WTC11 (cell line): ENCODE results near the gene CST8. TPM values are rescaled to one million over a fixed set of nuclear protein-coding genes. Genes with fewer than 3 reads are reported as not detected.

Experiments
- ATAC-seq: fragments of 200-7000 bp; cut with Tn5 transposase; 2 replicates; pipeline ENCODE4 v1.10.0; 2021; ENCODE audit warnings: mild to moderate bottlenecking, moderate library complexity
- CTCF ChIA-PET: fragments of 300-600 bp; sonication (Branson Sonifier 250); formaldehyde crosslinking; loops from one replicate; lab custom pipeline; 2021; ENCODE audit warnings: antibody characterized with exemption; lab: Charles Lee
- POLR2A ChIA-PET: fragments of 350-600 bp; sonication (Branson Sonifier 250); formaldehyde crosslinking; loops from one replicate; lab custom pipeline; 2021; ENCODE audit warnings: antibody characterized with exemption; lab: Charles Lee
- DNase-seq: peaks from one replicate; pipeline ENCODE4 v3.0.0; 2021; ENCODE audit warnings: low spot score
- H3K27ac Mint-ChIP-seq: 2 replicates; pipeline ENCODE4 v1.8.0; 2021; ENCODE audit warnings: mixed read lengths
- H3K27me3 Mint-ChIP-seq: 2 replicates; pipeline ENCODE4 v1.8.0; 2021; ENCODE audit warnings: low read depth, mild to moderate bottlenecking, moderate library complexity, mixed read lengths
- H3K36me3 Mint-ChIP-seq: 2 replicates; pipeline ENCODE4 v1.8.0; 2021; ENCODE audit warnings: mixed read lengths
- H3K4me1 Mint-ChIP-seq: 2 replicates; pipeline ENCODE4 v1.8.0; 2022; ENCODE audit warnings: mixed read lengths
- H3K4me3 Mint-ChIP-seq: 2 replicates; pipeline ENCODE4 v1.8.0; 2021; ENCODE audit warnings: mild to moderate bottlenecking, moderate library complexity, mixed read lengths
- H3K9me3 Mint-ChIP-seq: 2 replicates; pipeline ENCODE4 v1.8.0; 2021; ENCODE audit warnings: mixed read lengths
- AFF4 ChIP-seq: sonication (generic); formaldehyde crosslinking; IDR thresholded peaks from 2 replicates; pipeline ENCODE4 v1.8.1; 2023; ENCODE audit warnings: mild to moderate bottlenecking, missing genetic modification reagents, borderline replicate concordance
- ATF1 ChIP-seq: sonication (generic); formaldehyde crosslinking; IDR thresholded peaks from 2 replicates; pipeline ENCODE4 v1.8.1; 2023; ENCODE audit warnings: mild to moderate bottlenecking, moderate library complexity, missing genetic modification reagents
- ATF3 ChIP-seq: sonication (generic); formaldehyde crosslinking; conservative IDR thresholded peaks from 2 replicates; pipeline ENCODE4 v1.8.1; 2022; ENCODE audit warnings: mild to moderate bottlenecking, missing genetic modification reagents
- E2F5 ChIP-seq: sonication (generic); formaldehyde crosslinking; IDR thresholded peaks from 2 replicates; pipeline ENCODE4 v1.8.1; 2022; ENCODE audit warnings: mild to moderate bottlenecking, moderate library complexity, missing genetic modification reagents
- ELF4 ChIP-seq: sonication (generic); formaldehyde crosslinking; IDR thresholded peaks from 2 replicates; pipeline ENCODE4 v1.8.1; 2022; ENCODE audit warnings: low read depth, mild to moderate bottlenecking, moderate library complexity, missing genetic modification reagents
- FOXJ3 ChIP-seq: sonication (generic); formaldehyde crosslinking; IDR thresholded peaks from 2 replicates; pipeline ENCODE4 v1.9.0; 2021; ENCODE audit warnings: missing genetic modification reagents, mild to moderate bottlenecking, borderline replicate concordance
- GABPB1 ChIP-seq: sonication (generic); formaldehyde crosslinking; IDR thresholded peaks from 2 replicates; pipeline ENCODE4 v1.8.1; 2023; ENCODE audit warnings: mild to moderate bottlenecking, missing genetic modification reagents
- GTF2I ChIP-seq: fragments of 250-450 bp; sonication (Bioruptor Pico); conservative IDR thresholded peaks from 2 replicates; pipeline ENCODE4 v1.4.0; 2021; ENCODE audit warnings: mild to moderate bottlenecking
- HMGA2 ChIP-seq: fragments of 250-450 bp; sonication (Bioruptor Pico); IDR thresholded peaks from 2 replicates; pipeline ENCODE4 v1.4.0; 2021; ENCODE audit warnings: mild to moderate bottlenecking, moderate library complexity
- IRF2 ChIP-seq: sonication (generic); formaldehyde crosslinking; IDR thresholded peaks from 2 replicates; pipeline ENCODE4 v1.8.0; 2022; ENCODE audit warnings: low read depth, missing genetic modification reagents, borderline replicate concordance
- JUN ChIP-seq: sonication (generic); formaldehyde crosslinking; IDR thresholded peaks from 2 replicates; pipeline ENCODE4 v1.8.0; 2023; ENCODE audit warnings: mild to moderate bottlenecking, missing genetic modification reagents
- MAX ChIP-seq: sonication (generic); formaldehyde crosslinking; IDR thresholded peaks from 2 replicates; pipeline ENCODE4 v1.8.0; 2022; ENCODE audit warnings: mild to moderate bottlenecking, missing genetic modification reagents
- MLX ChIP-seq: sonication (generic); formaldehyde crosslinking; IDR thresholded peaks from 2 replicates; pipeline ENCODE4 v1.8.1; 2023; ENCODE audit warnings: mild to moderate bottlenecking, missing genetic modification reagents, moderate library complexity
- MYBL2 ChIP-seq: sonication (generic); formaldehyde crosslinking; IDR thresholded peaks from 2 replicates; pipeline ENCODE4 v1.8.1; 2023; ENCODE audit warnings: mild to moderate bottlenecking, moderate library complexity, missing genetic modification reagents
- OVOL2 ChIP-seq: fragments of 250-450 bp; sonication (Bioruptor Pico); IDR thresholded peaks from 2 replicates; pipeline ENCODE4 v1.9.0; 2021; ENCODE audit warnings: mild to moderate bottlenecking, borderline replicate concordance
- PRRX2 ChIP-seq: fragments of 250-450 bp; sonication (Bioruptor Pico); IDR thresholded peaks from 2 replicates; pipeline ENCODE4 v1.8.0; 2021; ENCODE audit warnings: mild to moderate bottlenecking
- RELA ChIP-seq: sonication (generic); formaldehyde crosslinking; IDR thresholded peaks from 2 replicates; pipeline ENCODE4 v1.8.1; 2022; ENCODE audit warnings: missing genetic modification reagents, mild to moderate bottlenecking, borderline replicate concordance
- RORB ChIP-seq: fragments of 250-450 bp; sonication (Bioruptor Pico); IDR thresholded peaks from 2 replicates; pipeline ENCODE4 v1.9.0; 2021; ENCODE audit warnings: mild to moderate bottlenecking
- SMAD3 ChIP-seq: sonication (generic); formaldehyde crosslinking; IDR thresholded peaks from 2 replicates; pipeline ENCODE4 v1.8.0; 2022; ENCODE audit warnings: missing genetic modification reagents, mild to moderate bottlenecking, borderline replicate concordance
- SMAD4 ChIP-seq: sonication (generic); formaldehyde crosslinking; IDR thresholded peaks from 2 replicates; pipeline ENCODE4 v1.8.0; 2022; ENCODE audit warnings: mild to moderate bottlenecking, missing genetic modification reagents
- SP1 ChIP-seq: sonication (generic); formaldehyde crosslinking; conservative IDR thresholded peaks from 2 replicates; pipeline ENCODE4 v1.8.1; 2022; ENCODE audit warnings: missing genetic modification reagents
- TCF7 ChIP-seq: sonication (generic); formaldehyde crosslinking; IDR thresholded peaks from 2 replicates; pipeline ENCODE4 v1.8.0; 2022; ENCODE audit warnings: mild to moderate bottlenecking, low read depth, missing genetic modification reagents, moderate library complexity
- TEAD4 ChIP-seq: sonication (generic); formaldehyde crosslinking; IDR thresholded peaks from 2 replicates; pipeline ENCODE4 v1.8.0; 2022; ENCODE audit warnings: mild to moderate bottlenecking, missing genetic modification reagents
- TP53 ChIP-seq: sonication (generic); formaldehyde crosslinking; IDR thresholded peaks from 2 replicates; pipeline ENCODE4 v1.8.1; 2023; ENCODE audit warnings: mild to moderate bottlenecking, missing genetic modification reagents
- ZBTB21 ChIP-seq: sonication (generic); formaldehyde crosslinking; IDR thresholded peaks from 2 replicates; pipeline ENCODE4 v1.8.1; 2023; ENCODE audit warnings: mild to moderate bottlenecking, missing genetic modification reagents, borderline replicate concordance
- ZNF416 ChIP-seq: fragments of 250-450 bp; sonication (Bioruptor Pico); IDR thresholded peaks from 2 replicates; pipeline ENCODE4 v1.9.0; 2021; ENCODE audit warnings: mild to moderate bottlenecking, inconsistent platforms
- ZNF423 ChIP-seq: fragments of 250-450 bp; sonication (Bioruptor Pico); IDR thresholded peaks from 2 replicates; pipeline ENCODE4 v2.1.2; 2022; ENCODE audit warnings: mild to moderate bottlenecking, moderate library complexity
- ZNF425 ChIP-seq: fragments of 250-450 bp; sonication (Bioruptor Pico); conservative IDR thresholded peaks from 2 replicates; pipeline ENCODE4 v1.9.0; 2021; ENCODE audit warnings: mild to moderate bottlenecking
- total RNA-seq: library from RNA; stranded (reverse); gene quantifications from 3 replicates; pipeline ENCODE4 v1.2.3, GENCODE V29; 2021

The CST8 gene
- total RNA-seq, 1 experiment from 2014 or later = not detected

- no peak for TF ChIP-seq MLX (CRISPR knock-in tag)
- no peak for TF ChIP-seq TP53
- TF ChIP-seq SMAD4 (CRISPR knock-in tag) = no peak
- no peak for TF ChIP-seq MAX
- TF ChIP-seq ATF3 (CRISPR knock-in tag) = no peak
- no peak for TF ChIP-seq TEAD4
Measured at GRCh38 chr20:23448167-23448566, 42.8 kb upstream of the CST8 start (continued).

- H3K4me3 Mint-ChIP-seq = no peak overlapping the region
- TF ChIP-seq TCF7 (CRISPR knock-in tag) = no peak
- no peak for TF ChIP-seq SMAD3 (CRISPR knock-in tag)
- TF ChIP-seq TEAD4 = no peak
- TF ChIP-seq PRRX2 (CRISPR knock-in tag) = no peak
- no peak for TF ChIP-seq JUN (CRISPR knock-in tag)
- ChIA-PET CTCF (no interaction called here), POLR2A (no interaction called here)
- ATAC-seq = no peak
- no peaks in the 10 kb centered on the region for H3K36me3 Mint-ChIP-seq
- no peak for DNase-seq
- no peak overlapping the region for H3K27ac Mint-ChIP-seq
- H3K4me1 Mint-ChIP-seq = peaks cover 11% of the 10 kb centered on the region
- no peaks in the 10 kb centered on the region for H3K9me3 Mint-ChIP-seq
- peaks cover 10% of the 10 kb centered on the region for H3K27me3 Mint-ChIP-seq
Measured at GRCh38 chr20:23449421-23449820, 41.5 kb upstream of the CST8 start.

GRCh38 chr20:23450877-23451276 is 40.0 kb upstream of the CST8 start:
- peaks cover 10% of the 10 kb centered on the region for H3K27me3 Mint-ChIP-seq
- no peaks in the 10 kb centered on the region for H3K36me3 Mint-ChIP-seq
- ChIA-PET CTCF (interaction anchor here (1.1 to 1.4 kb wide), 2 partner anchors 57 to 134 kb away, joined by 3 to 4 read pairs; no protein-coding TSS in a partner anchor), POLR2A (no interaction called here)
- 0 out of 2 replicates have a peak, but pooled peaks cover 2% of the 10 kb centered on the region for H3K9me3 Mint-ChIP-seq
- H3K4me3 Mint-ChIP-seq = no peak overlapping the region
- peaks cover 11% of the 10 kb centered on the region for H3K4me1 Mint-ChIP-seq
- no peak overlapping the region for H3K27ac Mint-ChIP-seq
- TF ChIP-seq GTF2I (CRISPR knock-in tag) = no peak
- no peak for TF ChIP-seq ZNF425 (CRISPR knock-in tag)
- TF ChIP-seq AFF4 (CRISPR knock-in tag) = no peak
- no peak for TF ChIP-seq ZNF416 (CRISPR knock-in tag)
- TF ChIP-seq ATF1 = no peak
- no peak for TF ChIP-seq MAX
- no peak for TF ChIP-seq OVOL2 (CRISPR knock-in tag)
- no peak for TF ChIP-seq ELF4 (CRISPR knock-in tag)
- TF ChIP-seq RELA (CRISPR knock-in tag) = no peak
- TF ChIP-seq ZBTB21 = no peak
- no peak for TF ChIP-seq RORB
- no peak for TF ChIP-seq E2F5 (CRISPR knock-in tag)
- no peak for TF ChIP-seq FOXJ3
- TF ChIP-seq SP1 (CRISPR knock-in tag) = no peak
- TF ChIP-seq MYBL2 (CRISPR knock-in tag) = no peak
- TF ChIP-seq HMGA2 (CRISPR knock-in tag) = no peak
- TF ChIP-seq GABPB1 (CRISPR knock-in tag) = no peak
- TF ChIP-seq ZNF423 (CRISPR knock-in tag) = no peak
- TF ChIP-seq IRF2 (CRISPR knock-in tag) = no peak
- ATAC-seq (no peak), DNase-seq (no peak)
